AG04449 (cell line): Measurements from ENCODE around the gene SDK1.

ENCODE experiments used
- CTCF ChIA-PET: fragments of 350-600 bp; formaldehyde crosslinking; extraction: SDS; loops from one replicate; lab custom pipeline; 2021; ENCODE audit warnings: antibody characterized with exemption; lab: Yijun Ruan, JAX
- POLR2A ChIA-PET: fragments of 400-600, 350-600 bp; formaldehyde crosslinking; extraction: SDS; loops from one replicate; lab custom pipeline; 2020; ENCODE audit warnings: antibody characterized with exemption, inconsistent platforms; lab: Yijun Ruan, JAX
- DNase-seq: peaks from one replicate; pipeline ENCODE4 v3.0.0-alpha.2; 2010; ENCODE audit warnings: low read depth, low spot score
- H3K4me3 ChIP-seq: 2 replicates; pipeline ENCODE4 v1.5.1; 2011; ENCODE audit warnings: low read depth, mild to moderate bottlenecking, control low read depth, low read length
- CTCF ChIP-seq: IDR thresholded peaks from one replicate; pipeline ENCODE4 v1.5.1; 2011; ENCODE audit warnings: mild to moderate bottlenecking, moderate library complexity, low read length, control low read depth, inconsistent platforms; ENCODE audit not compliant: insufficient read depth; ENCODE audit errors: missing control alignments

Gene SDK1

DNA sequence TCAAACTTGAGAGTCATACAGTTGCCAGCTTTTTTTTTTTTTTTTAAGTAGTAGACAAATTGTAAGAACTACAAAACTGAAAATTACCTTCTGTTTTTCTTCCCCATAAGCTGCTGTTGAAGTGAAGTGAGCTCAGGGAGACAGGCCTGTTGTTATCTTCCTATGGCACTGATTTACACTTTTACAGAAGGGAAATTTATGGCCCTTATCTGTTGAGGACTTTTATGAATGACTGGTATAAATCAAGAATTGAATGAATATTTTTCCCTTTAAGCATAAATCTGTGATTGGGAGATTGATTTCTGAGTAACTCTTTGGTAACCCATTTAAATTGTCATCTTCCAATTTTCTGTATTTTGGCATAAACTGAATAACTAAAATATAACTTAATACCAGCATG lies 124.0 kb downstream of the SDK1 start:
- H3K4me3 ChIP-seq, result no peak overlapping the region
- TF ChIP-seq CTCF, result no peak
- no peak for DNase-seq
- CTCF ChIA-PET, result interaction anchor here (0.5 kb wide), 1 partner anchor 1220 kb away, joined by 3 read pairs; no protein-coding TSS in a partner anchor
- POLR2A ChIA-PET, result no interaction called here

GRCh38 chr7:3426064-3426463 lies 125.0 kb downstream of the SDK1 start:
- CTCF ChIA-PET, result no interaction called here
- POLR2A ChIA-PET, result no interaction called here
- TF ChIP-seq CTCF, result no peak
- no peak for DNase-seq
- H3K4me3 ChIP-seq, result no peak overlapping the region

DNA sequence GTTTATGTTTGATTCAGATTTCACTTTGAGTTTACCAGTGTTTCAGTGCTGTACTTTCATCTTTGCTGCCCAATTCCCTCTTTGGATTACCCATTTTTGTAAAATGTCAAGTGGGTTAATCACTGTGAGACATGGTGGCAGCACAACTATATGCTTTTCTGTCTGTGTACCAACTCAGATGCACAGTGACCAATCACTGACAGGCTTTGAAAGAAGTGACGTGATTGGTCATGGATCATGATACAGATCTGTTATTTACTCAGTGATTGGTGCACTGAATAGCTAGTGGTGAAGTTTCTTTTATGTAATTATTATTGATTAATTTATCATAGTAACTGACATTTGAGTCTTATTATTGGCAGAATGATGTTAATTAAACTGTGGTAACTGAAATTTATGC lies 126.9 kb downstream of the SDK1 start:
- no peak for DNase-seq
- ChIA-PET POLR2A (no interaction called here), CTCF (no interaction called here)
- no peak overlapping the region for H3K4me3 ChIP-seq
- no peak for TF ChIP-seq CTCF

DNA sequence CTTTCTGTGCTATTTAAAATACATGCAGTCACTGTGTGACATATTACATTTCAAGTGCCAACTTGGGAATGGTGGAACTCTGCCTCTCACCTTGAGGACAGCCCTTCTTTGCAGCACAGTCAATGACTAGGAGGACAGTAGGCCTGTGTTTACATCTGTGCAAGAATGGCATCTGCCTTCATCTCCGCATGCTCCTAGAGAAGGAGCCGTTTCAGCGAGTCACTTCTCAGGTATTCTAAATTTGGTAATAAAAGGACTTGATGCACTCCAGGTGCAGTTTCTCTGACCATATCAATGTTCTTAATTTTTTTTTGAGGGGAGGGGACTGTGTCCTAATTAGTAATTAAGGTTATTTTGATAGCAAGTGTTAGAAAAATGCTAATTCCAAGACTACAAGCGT lies 128.9 kb downstream of the SDK1 start:
- DNase-seq, result no peak
- CTCF ChIA-PET, result no interaction called here
- POLR2A ChIA-PET, result no interaction called here
- no peak overlapping the region for H3K4me3 ChIP-seq
- no peak for TF ChIP-seq CTCF

- ChIA-PET POLR2A (no interaction called here), CTCF (no interaction called here)
- DNase-seq, result no peak
- no peak for TF ChIP-seq CTCF
- H3K4me3 ChIP-seq, result no peak overlapping the region
Measured at GRCh38 chr7:3430588-3430987, 129.5 kb downstream of the SDK1 start.

DNA sequence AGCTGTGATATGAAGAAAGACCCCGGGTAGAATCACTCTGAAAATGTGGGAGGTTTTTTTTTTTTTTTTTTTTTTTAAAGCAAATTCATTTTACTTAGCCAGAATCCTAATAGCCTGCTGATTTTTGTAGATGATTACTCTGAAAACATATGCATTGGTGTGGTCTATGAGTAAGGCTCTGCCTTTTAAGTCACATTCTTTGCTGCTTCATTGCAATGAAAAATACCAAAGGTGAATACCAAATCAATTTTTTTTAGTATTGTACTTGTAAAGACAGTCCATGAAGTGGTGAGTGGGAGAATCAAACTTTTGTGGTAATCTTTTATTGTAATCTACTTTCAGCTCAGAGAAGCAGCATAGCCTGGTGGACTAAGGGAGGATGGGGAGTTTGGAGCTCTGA lies 130.3 kb downstream of the SDK1 start:
- no peak for TF ChIP-seq CTCF
- POLR2A ChIA-PET, result no interaction called here
- DNase-seq, result no peak
- no peak overlapping the region for H3K4me3 ChIP-seq
- CTCF ChIA-PET, result no interaction called here
